GM18507 (cell line): Measurements from ENCODE around the gene PPP6C.
"Not testable (repeated sequence)": the region's sequence is repeated elsewhere in the genome, so short reads cannot be mapped to it uniquely, and the experiment has no call there.

ENCODE experiments used
- DNase-seq: peaks from one replicate; pipeline ENCODE4 v3.0.0; 2011; ENCODE audit warnings: low read depth; ENCODE audit not compliant: insufficient read length; ENCODE audit errors: extremely low spot score
- FAIRE-seq: peaks from 2 replicates; lab custom pipeline; 2011; peaks lifted over from hg19 to GRCh38; lab: Jason Lieb, UNC

Gene PPP6C

GRCh38 chr9:125189011-125189360, 617 bp downstream of the PPP6C start:
- FAIRE-seq: no peak
- DNase-seq: no peak

GRCh38 chr9:125183561-125183960, 6.0 kb downstream of the PPP6C start:
- FAIRE-seq: no peak

GRCh38 chr9:125183054-125183453, 6.5 kb downstream of the PPP6C start:
- FAIRE-seq: no peak
- DNase-seq: no peak

More at GRCh38 chr9:125183561-125183960, 6.0 kb downstream of the PPP6C start:
- no peak for DNase-seq

- not testable (repeated sequence) for FAIRE-seq, DNase-seq
Measured at GRCh38 chr9:125181756-125182155, 7.8 kb downstream of the PPP6C start.

GRCh38 chr9:125180876-125181275, 8.7 kb downstream of the PPP6C start:
- FAIRE-seq: no peak
- no peak for DNase-seq

- not testable (repeated sequence) for DNase-seq, FAIRE-seq
Measured at GRCh38 chr9:125179776-125180175, 9.8 kb downstream of the PPP6C start.

GRCh38 chr9:125177888-125178287, 11.7 kb downstream of the PPP6C start:
- no peak for FAIRE-seq

GRCh38 chr9:125176636-125177035, 13.0 kb downstream of the PPP6C start:
- DNase-seq (no peak), FAIRE-seq (no peak)

More at GRCh38 chr9:125177888-125178287, 11.7 kb downstream of the PPP6C start:
- no peak for DNase-seq

GRCh38 chr9:125172031-125172755, 17.4 kb downstream of the PPP6C start:
- DNase-seq (no peak), FAIRE-seq (no peak)

- FAIRE-seq: no peak
Measured at GRCh38 chr9:125169895-125170294, 19.7 kb downstream of the PPP6C start.

GRCh38 chr9:125166762-125167161, 22.8 kb downstream of the PPP6C start:
- FAIRE-seq (no peak), DNase-seq (no peak)

More at GRCh38 chr9:125169895-125170294, 19.7 kb downstream of the PPP6C start:
- DNase-seq: no peak

- not testable (repeated sequence) for DNase-seq, FAIRE-seq
Measured at GRCh38 chr9:125162891-125163290, 26.7 kb downstream of the PPP6C start.

GRCh38 chr9:125161284-125161918, 28.2 kb downstream of the PPP6C start:
- DNase-seq (no peak), FAIRE-seq (no peak)

- no peak for DNase-seq
- FAIRE-seq: no peak
Measured at GRCh38 chr9:125160750-125161149, 28.9 kb downstream of the PPP6C start.

GRCh38 chr9:125156551-125156950, 33.1 kb downstream of the PPP6C start:
- FAIRE-seq (no peak), DNase-seq (no peak)

- FAIRE-seq: no peak
- DNase-seq: no peak
Measured at GRCh38 chr9:125153712-125154367, 35.8 kb downstream of the PPP6C start.

GRCh38 chr9:125151730-125152129, 37.9 kb downstream of the PPP6C start:
- no peak for FAIRE-seq
- DNase-seq: no peak

GRCh38 chr9:125150349-125151245, 39.0 kb downstream of the PPP6C start:
- no peak for DNase-seq
- FAIRE-seq: no peak

- FAIRE-seq: no peak
Measured at GRCh38 chr9:125147401-125147951, 42.1 kb downstream of the PPP6C start.

More at GRCh38 chr9:125147401-125147951, 42.1 kb downstream of the PPP6C start:
- no peak for DNase-seq
